GM23338 (cell line): ENCODE data around the gene TBL3. TPM values are rescaled to one million over a fixed set of nuclear protein-coding genes. Genes with fewer than 3 reads are reported as not detected.

Experiments
- ATAC-seq: fragments of 200-7000 bp; cut with Tn5 transposase; 3 replicates; pipeline ENCODE4 v1.9.1; 2020
- DNase-seq: peaks from one replicate; pipeline ENCODE4 v3.0.0-alpha.2; 2015; ENCODE audit warnings: low spot score
- H2AFZ ChIP-seq: fragments of 200-600 bp; sonication (generic); 2 replicates; pipeline ENCODE4 v1.8.0; 2016; ENCODE audit warnings: antibody characterized with exemption, mild to moderate bottlenecking, moderate library complexity
- H3F3A ChIP-seq: fragments of 200-600 bp; sonication (generic); replicated peaks from 2 replicates; pipeline ENCODE4 v1.8.0; 2017; ENCODE audit warnings: antibody characterized with exemption, mixed run types, low read depth
- H3K27ac ChIP-seq: fragments of 200-600 bp; sonication (generic); 2 replicates; pipeline ENCODE4 v1.6.1; 2016; ENCODE audit warnings: low read depth
- H3K27me3 ChIP-seq: fragments of 200-600 bp; sonication (generic); 2 replicates; pipeline ENCODE4 v1.8.0; 2016; ENCODE audit warnings: mild to moderate bottlenecking, mixed run types, moderate library complexity; ENCODE audit not compliant: insufficient read depth
- H3K36me3 ChIP-seq: fragments of 200-600 bp; sonication (generic); 2 replicates; pipeline ENCODE4 v1.8.0; 2016; ENCODE audit warnings: mild to moderate bottlenecking; ENCODE audit not compliant: insufficient read depth
- H3K4me1 ChIP-seq: fragments of 200-600 bp; sonication (generic); 2 replicates; pipeline ENCODE4 v1.8.0; 2016; ENCODE audit warnings: mild to moderate bottlenecking, moderate library complexity; ENCODE audit not compliant: insufficient read depth
- H3K4me2 ChIP-seq: fragments of 200-600 bp; sonication (generic); 2 replicates; pipeline ENCODE4 v1.7.1; 2017; ENCODE audit warnings: mixed run types
- H3K4me3 ChIP-seq: fragments of 200-600 bp; sonication (generic); 2 replicates; pipeline ENCODE4 v1.6.1; 2016; ENCODE audit warnings: mixed run types
- H3K79me2 ChIP-seq: fragments of 200-600 bp; sonication (generic); replicated peaks from 2 replicates; pipeline ENCODE4 v1.8.0; 2017; ENCODE audit warnings: mild to moderate bottlenecking; ENCODE audit not compliant: insufficient read depth
- H3K9me2 ChIP-seq: fragments of 200-600 bp; sonication (generic); 2 replicates; pipeline ENCODE4 v1.8.0; 2017; ENCODE audit not compliant: insufficient read depth
- H4K20me1 ChIP-seq: fragments of 200-600 bp; sonication (generic); replicated peaks from 2 replicates; pipeline ENCODE4 v1.8.0; 2017; ENCODE audit warnings: mild to moderate bottlenecking; ENCODE audit not compliant: insufficient read depth
- H3K27ac Mint-ChIP-seq: 2 replicates; pipeline ENCODE4 v1.8.0; 2020; ENCODE audit warnings: inconsistent platforms, mild to moderate bottlenecking, moderate library complexity, mixed read lengths
- H3K27me3 Mint-ChIP-seq: 3 replicates; pipeline ENCODE4 v1.8.0; 2022; ENCODE audit warnings: low read depth, mild to moderate bottlenecking, moderate library complexity, mixed read lengths, inconsistent platforms; ENCODE audit not compliant: insufficient read depth, poor library complexity
- H3K36me3 Mint-ChIP-seq: 3 replicates; pipeline ENCODE4 v1.8.0; 2021; ENCODE audit warnings: low read depth, mild to moderate bottlenecking, inconsistent platforms, moderate library complexity, mixed read lengths
- H3K4me1 Mint-ChIP-seq: 3 replicates; pipeline ENCODE4 v1.8.0; 2020; ENCODE audit warnings: mild to moderate bottlenecking, inconsistent platforms, mixed read lengths
- H3K4me3 Mint-ChIP-seq: 3 replicates; pipeline ENCODE4 v1.8.0; 2021; ENCODE audit warnings: moderate library complexity, mild to moderate bottlenecking, inconsistent platforms, mixed read lengths
- H3K9me3 Mint-ChIP-seq: 3 replicates; pipeline ENCODE4 v1.8.0; 2020; ENCODE audit warnings: moderate library complexity, mild to moderate bottlenecking, inconsistent platforms, mixed read lengths
- CREB1 ChIP-seq: fragments of 250-450 bp; sonication (Bioruptor Pico); IDR thresholded peaks from 2 replicates; pipeline ENCODE4 v1.5.0; 2020; ENCODE audit warnings: low read depth, mild to moderate bottlenecking, moderate library complexity
- EZH2 ChIP-seq: fragments of 200-600 bp; sonication (generic); IDR thresholded peaks from one replicate; pipeline ENCODE4 v1.8.0; 2017; ENCODE audit warnings: antibody characterized with exemption, mild to moderate bottlenecking, low read depth; ENCODE audit not compliant: unreplicated experiment
- EZH2phosphoT487 ChIP-seq: fragments of 200-600 bp; sonication (generic); IDR thresholded peaks from one replicate; pipeline ENCODE4 v1.8.1; 2018; ENCODE audit warnings: antibody characterized with exemption; ENCODE audit not compliant: unreplicated experiment
- JUNB ChIP-seq: IDR thresholded peaks from one replicate; pipeline ENCODE4 v1.6.1; 2016; ENCODE audit warnings: antibody characterized with exemption; ENCODE audit not compliant: unreplicated experiment
- NANOG ChIP-seq: IDR thresholded peaks from 2 replicates; pipeline ENCODE4 v1.6.1; 2016; ENCODE audit warnings: antibody characterized with exemption, borderline replicate concordance
- POLR2AphosphoS5 ChIP-seq: IDR thresholded peaks from 2 replicates; pipeline ENCODE4 v1.6.1; 2016; ENCODE audit warnings: antibody characterized with exemption, low read depth
- STAT1 ChIP-seq: IDR thresholded peaks from one replicate; pipeline ENCODE4 v1.6.1; 2016; ENCODE audit warnings: antibody characterized with exemption; ENCODE audit not compliant: unreplicated experiment
- ZNF114 ChIP-seq: fragments of 250-450 bp; sonication (Bioruptor Pico); IDR thresholded peaks from 2 replicates; pipeline ENCODE4 v1.5.0; 2020; ENCODE audit warnings: mild to moderate bottlenecking, moderate library complexity
- ZNF331 ChIP-seq: fragments of 250-450 bp; sonication (Bioruptor Pico); IDR thresholded peaks from 2 replicates; pipeline ENCODE4 v1.5.0; 2020; ENCODE audit warnings: low read depth, mild to moderate bottlenecking, moderate library complexity
- polyA plus RNA-seq: library from polyadenylated mRNA; unstranded; fragments of >200 nt; fragmentation: Nextera tagmentation; extraction: Ambion mirVana; gene quantifications from 2 replicates; pipeline ENCODE4 v1.2.1, GENCODE V29; 2016
- total RNA-seq: library from RNA; depleted of rRNA; stranded (reverse); fragments of >200 nt; shearing (Covaris generic); gene quantifications from 2 replicates; pipeline ENCODE4 v1.2.3, GENCODE V29; 2014
- TF ChIP-seq, protein P1 (sequence below): IDR thresholded peaks from one replicate; pipeline ENCODE4 v1.6.1; 2018; ENCODE audit warnings: antibody characterized with exemption; ENCODE audit not compliant: unreplicated experiment
- TF ChIP-seq, protein P2 (sequence below): IDR thresholded peaks from 2 replicates; pipeline ENCODE4 v1.6.1; 2016; ENCODE audit warnings: antibody characterized with exemption
- TF ChIP-seq, protein P3 (sequence below), 2 experiments: fragments of 200-600 bp in 1 of 2; sonication (generic) in 1 of 2; conservative IDR thresholded peaks; 2 replicates each; pipeline versions ENCODE4 v1.5.1 to v1.6.1; 2016 to 2017; ENCODE audit warnings: antibody characterized with exemption in 2 of 2, low read depth in 2 of 2, mild to moderate bottlenecking in 2 of 2, moderate library complexity in 1 of 2
- TF ChIP-seq, protein P4 (sequence below): fragments of 250-450 bp; sonication (Bioruptor Pico); IDR thresholded peaks from 2 replicates; pipeline ENCODE4 v1.5.0; 2020; ENCODE audit warnings: mild to moderate bottlenecking, moderate library complexity

The TBL3 gene
- total and polyA plus RNA-seq, 2 experiments from 2014 or later = 67.0 to 157 TPM

DNA sequence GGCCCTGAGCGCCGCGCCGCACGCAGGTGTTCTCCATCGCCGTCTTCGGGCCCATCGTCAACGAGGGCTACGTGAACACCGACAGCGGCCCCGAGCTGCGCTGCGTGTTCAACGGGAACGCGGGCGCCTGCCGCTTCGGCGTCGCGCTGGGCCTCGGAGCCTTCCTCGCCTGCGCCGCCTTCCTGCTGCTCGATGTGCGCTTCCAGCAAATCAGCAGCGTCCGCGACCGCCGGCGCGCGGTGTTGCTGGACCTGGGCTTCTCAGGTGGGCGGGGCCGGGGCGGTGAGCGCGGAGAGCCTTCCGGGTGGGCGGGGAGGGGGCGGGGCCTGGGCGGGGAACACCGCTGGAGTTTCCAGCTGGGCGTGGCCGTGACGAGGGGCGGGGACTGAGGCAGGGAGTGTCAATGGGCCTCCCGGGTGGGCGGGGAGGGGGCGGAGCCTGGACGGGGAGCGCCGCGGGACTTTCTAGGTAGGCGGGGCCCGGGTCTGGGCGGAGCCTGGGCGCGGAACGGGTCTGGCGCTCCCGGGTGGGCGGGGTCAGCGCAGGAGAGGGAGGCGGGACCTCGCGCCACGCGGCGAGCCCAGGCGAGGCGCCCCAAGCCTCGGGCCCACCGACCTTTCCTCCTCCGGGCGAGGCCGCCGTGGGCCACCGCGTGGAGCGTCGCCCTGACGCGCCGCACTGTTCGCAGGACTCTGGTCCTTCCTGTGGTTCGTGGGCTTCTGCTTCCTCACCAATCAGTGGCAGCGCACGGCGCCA, 20.3 kb downstream of the TBL3 start:
- H3K9me2 ChIP-seq = no peaks in the 10 kb centered on the region
- H3K79me2 ChIP-seq = peaks cover 4% of the 10 kb centered on the region; the same call in 1 of the 2 replicates
- H3K4me3 ChIP-seq = peak overlapping the region; percentile 86
- peaks cover 23% of the 10 kb centered on the region for H3F3A ChIP-seq
- Mint-ChIP-seq H3K27me3 (peaks cover 33% of the 10 kb centered on the region), H3K36me3 (peaks cover 6% of the 10 kb centered on the region; the same call in 2 of the 3 replicates), H3K4me1 (peaks cover 15% of the 10 kb centered on the region), H3K4me3 (peak overlapping the region; percentile 74), H3K9me3 (no peaks in the 10 kb centered on the region), H3K27ac (no peak overlapping the region)
- peak overlapping the region; percentile 97 for H3K4me2 ChIP-seq
- no peak overlapping the region for H2AFZ ChIP-seq
- peaks cover 7% of the 10 kb centered on the region; the same call in 1 of the 2 replicates for H3K4me1 ChIP-seq
- peaks cover 33% of the 10 kb centered on the region for H3K27me3 ChIP-seq
- DNase-seq = peak; percentile 96
- no peaks in the 10 kb centered on the region for H3K36me3 ChIP-seq
- H3K27ac ChIP-seq = no peak overlapping the region
- peak; percentile 57 for ATAC-seq
- H4K20me1 ChIP-seq = no peaks in the 10 kb centered on the region; the same call in 1 of the 2 replicates
- TF ChIP-seq, protein P1, sequence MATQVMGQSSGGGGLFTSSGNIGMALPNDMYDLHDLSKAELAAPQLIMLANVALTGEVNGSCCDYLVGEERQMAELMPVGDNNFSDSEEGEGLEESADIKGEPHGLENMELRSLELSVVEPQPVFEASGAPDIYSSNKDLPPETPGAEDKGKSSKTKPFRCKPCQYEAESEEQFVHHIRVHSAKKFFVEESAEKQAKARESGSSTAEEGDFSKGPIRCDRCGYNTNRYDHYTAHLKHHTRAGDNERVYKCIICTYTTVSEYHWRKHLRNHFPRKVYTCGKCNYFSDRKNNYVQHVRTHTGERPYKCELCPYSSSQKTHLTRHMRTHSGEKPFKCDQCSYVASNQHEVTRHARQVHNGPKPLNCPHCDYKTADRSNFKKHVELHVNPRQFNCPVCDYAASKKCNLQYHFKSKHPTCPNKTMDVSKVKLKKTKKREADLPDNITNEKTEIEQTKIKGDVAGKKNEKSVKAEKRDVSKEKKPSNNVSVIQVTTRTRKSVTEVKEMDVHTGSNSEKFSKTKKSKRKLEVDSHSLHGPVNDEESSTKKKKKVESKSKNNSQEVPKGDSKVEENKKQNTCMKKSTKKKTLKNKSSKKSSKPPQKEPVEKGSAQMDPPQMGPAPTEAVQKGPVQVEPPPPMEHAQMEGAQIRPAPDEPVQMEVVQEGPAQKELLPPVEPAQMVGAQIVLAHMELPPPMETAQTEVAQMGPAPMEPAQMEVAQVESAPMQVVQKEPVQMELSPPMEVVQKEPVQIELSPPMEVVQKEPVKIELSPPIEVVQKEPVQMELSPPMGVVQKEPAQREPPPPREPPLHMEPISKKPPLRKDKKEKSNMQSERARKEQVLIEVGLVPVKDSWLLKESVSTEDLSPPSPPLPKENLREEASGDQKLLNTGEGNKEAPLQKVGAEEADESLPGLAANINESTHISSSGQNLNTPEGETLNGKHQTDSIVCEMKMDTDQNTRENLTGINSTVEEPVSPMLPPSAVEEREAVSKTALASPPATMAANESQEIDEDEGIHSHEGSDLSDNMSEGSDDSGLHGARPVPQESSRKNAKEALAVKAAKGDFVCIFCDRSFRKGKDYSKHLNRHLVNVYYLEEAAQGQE = no peak
- no peak for TF ChIP-seq EZH2
- TF ChIP-seq, protein P2, sequence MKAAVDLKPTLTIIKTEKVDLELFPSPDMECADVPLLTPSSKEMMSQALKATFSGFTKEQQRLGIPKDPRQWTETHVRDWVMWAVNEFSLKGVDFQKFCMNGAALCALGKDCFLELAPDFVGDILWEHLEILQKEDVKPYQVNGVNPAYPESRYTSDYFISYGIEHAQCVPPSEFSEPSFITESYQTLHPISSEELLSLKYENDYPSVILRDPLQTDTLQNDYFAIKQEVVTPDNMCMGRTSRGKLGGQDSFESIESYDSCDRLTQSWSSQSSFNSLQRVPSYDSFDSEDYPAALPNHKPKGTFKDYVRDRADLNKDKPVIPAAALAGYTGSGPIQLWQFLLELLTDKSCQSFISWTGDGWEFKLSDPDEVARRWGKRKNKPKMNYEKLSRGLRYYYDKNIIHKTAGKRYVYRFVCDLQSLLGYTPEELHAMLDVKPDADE = no peak
- TF ChIP-seq, protein P3, sequence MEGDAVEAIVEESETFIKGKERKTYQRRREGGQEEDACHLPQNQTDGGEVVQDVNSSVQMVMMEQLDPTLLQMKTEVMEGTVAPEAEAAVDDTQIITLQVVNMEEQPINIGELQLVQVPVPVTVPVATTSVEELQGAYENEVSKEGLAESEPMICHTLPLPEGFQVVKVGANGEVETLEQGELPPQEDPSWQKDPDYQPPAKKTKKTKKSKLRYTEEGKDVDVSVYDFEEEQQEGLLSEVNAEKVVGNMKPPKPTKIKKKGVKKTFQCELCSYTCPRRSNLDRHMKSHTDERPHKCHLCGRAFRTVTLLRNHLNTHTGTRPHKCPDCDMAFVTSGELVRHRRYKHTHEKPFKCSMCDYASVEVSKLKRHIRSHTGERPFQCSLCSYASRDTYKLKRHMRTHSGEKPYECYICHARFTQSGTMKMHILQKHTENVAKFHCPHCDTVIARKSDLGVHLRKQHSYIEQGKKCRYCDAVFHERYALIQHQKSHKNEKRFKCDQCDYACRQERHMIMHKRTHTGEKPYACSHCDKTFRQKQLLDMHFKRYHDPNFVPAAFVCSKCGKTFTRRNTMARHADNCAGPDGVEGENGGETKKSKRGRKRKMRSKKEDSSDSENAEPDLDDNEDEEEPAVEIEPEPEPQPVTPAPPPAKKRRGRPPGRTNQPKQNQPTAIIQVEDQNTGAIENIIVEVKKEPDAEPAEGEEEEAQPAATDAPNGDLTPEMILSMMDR (conservative IDR thresholded peaks at IDR 0.05; ENCODE audit: low read depth in 2 of 2) = no peak
- no peak for TF ChIP-seq ZNF114 (CRISPR knock-in tag)
- TF ChIP-seq, protein P4, sequence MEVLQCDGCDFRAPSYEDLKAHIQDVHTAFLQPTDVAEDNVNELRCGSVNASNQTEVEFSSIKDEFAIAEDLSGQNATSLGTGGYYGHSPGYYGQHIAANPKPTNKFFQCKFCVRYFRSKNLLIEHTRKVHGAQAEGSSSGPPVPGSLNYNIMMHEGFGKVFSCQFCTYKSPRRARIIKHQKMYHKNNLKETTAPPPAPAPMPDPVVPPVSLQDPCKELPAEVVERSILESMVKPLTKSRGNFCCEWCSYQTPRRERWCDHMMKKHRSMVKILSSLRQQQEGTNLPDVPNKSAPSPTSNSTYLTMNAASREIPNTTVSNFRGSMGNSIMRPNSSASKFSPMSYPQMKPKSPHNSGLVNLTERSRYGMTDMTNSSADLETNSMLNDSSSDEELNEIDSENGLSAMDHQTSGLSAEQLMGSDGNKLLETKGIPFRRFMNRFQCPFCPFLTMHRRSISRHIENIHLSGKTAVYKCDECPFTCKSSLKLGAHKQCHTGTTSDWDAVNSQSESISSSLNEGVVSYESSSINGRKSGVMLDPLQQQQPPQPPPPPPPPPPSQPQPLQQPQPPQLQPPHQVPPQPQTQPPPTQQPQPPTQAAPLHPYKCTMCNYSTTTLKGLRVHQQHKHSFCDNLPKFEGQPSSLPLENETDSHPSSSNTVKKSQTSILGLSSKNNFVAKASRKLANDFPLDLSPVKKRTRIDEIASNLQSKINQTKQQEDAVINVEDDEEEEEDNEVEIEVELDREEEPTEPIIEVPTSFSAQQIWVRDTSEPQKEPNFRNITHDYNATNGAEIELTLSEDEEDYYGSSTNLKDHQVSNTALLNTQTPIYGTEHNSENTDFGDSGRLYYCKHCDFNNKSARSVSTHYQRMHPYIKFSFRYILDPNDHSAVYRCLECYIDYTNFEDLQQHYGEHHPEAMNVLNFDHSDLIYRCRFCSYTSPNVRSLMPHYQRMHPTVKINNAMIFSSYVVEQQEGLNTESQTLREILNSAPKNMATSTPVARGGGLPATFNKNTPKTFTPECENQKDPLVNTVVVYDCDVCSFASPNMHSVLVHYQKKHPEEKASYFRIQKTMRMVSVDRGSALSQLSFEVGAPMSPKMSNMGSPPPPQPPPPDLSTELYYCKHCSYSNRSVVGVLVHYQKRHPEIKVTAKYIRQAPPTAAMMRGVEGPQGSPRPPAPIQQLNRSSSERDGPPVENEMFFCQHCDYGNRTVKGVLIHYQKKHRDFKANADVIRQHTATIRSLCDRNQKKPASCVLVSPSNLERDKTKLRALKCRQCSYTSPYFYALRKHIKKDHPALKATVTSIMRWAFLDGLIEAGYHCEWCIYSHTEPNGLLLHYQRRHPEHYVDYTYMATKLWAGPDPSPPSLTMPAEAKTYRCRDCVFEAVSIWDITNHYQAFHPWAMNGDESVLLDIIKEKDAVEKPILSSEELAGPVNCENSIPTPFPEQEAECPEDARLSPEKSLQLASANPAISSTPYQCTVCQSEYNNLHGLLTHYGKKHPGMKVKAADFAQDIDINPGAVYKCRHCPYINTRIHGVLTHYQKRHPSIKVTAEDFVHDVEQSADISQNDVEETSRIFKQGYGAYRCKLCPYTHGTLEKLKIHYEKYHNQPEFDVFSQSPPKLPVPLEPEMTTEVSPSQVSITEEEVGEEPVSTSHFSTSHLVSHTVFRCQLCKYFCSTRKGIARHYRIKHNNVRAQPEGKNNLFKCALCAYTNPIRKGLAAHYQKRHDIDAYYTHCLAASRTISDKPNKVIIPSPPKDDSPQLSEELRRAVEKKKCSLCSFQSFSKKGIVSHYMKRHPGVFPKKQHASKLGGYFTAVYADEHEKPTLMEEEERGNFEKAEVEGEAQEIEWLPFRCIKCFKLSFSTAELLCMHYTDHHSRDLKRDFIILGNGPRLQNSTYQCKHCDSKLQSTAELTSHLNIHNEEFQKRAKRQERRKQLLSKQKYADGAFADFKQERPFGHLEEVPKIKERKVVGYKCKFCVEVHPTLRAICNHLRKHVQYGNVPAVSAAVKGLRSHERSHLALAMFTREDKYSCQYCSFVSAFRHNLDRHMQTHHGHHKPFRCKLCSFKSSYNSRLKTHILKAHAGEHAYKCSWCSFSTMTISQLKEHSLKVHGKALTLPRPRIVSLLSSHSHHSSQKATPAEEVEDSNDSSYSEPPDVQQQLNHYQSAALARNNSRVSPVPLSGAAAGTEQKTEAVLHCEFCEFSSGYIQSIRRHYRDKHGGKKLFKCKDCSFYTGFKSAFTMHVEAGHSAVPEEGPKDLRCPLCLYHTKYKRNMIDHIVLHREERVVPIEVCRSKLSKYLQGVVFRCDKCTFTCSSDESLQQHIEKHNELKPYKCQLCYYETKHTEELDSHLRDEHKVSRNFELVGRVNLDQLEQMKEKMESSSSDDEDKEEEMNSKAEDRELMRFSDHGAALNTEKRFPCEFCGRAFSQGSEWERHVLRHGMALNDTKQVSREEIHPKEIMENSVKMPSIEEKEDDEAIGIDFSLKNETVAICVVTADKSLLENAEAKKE (CRISPR knock-in tag) = no peak
- TF ChIP-seq STAT1 = no peak
- TF ChIP-seq JUNB = no peak
- TF ChIP-seq NANOG = no peak
- TF ChIP-seq ZNF331 (CRISPR knock-in tag) = no peak
- no peak for TF ChIP-seq EZH2phosphoT487
- peak; percentile 9; the same call in 1 of the 2 replicates for TF ChIP-seq CREB1
- peak; percentile 70 for TF ChIP-seq POLR2AphosphoS5
